GM19452 (cell line): ENCODE measurements around the gene PNMA8A.
"Not testable (repeated sequence)": the region's sequence is repeated elsewhere in the genome, so short reads cannot be mapped to it uniquely, and the experiment has no call there.

ENCODE experiments used
- ATAC-seq: cut with Tn5 transposase; IDR thresholded peaks from one replicate; pipeline ENCODE4 v1.9.1; 2021; ENCODE audit not compliant: unreplicated experiment

The PNMA8A gene

DNA sequence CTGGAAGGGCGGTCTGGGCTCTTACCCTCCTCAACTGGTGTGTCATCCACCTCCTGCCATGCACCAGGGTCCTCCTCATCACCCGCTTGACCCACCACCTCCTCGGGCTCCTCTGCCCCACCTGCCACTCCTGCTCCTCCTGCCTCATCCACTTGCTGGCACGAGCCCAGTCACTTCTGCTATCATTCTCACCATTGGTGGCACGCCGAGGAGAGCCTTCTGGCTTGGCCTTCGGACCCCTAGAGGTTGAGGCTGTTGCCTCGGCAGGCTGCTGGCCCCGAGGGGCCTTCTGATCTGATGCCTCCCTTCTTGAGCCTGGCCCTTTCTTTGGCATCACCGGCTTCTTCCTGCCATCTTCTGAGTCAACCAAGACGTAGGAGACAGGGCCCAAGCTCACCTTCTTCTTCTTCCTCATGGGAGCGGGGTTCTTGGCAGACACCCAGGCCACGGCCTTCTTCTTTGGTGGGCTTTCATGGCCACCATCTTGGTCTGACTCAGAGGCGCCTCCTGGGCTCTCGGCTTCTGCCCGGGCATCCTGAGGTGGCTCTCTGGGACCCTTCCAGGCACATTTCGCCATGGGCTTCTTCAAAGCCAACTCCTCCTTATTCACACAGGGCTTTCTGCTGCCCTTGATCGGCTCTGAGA is 1.7 kb downstream of the PNMA8A start:
- no peak for ATAC-seq

DNA sequence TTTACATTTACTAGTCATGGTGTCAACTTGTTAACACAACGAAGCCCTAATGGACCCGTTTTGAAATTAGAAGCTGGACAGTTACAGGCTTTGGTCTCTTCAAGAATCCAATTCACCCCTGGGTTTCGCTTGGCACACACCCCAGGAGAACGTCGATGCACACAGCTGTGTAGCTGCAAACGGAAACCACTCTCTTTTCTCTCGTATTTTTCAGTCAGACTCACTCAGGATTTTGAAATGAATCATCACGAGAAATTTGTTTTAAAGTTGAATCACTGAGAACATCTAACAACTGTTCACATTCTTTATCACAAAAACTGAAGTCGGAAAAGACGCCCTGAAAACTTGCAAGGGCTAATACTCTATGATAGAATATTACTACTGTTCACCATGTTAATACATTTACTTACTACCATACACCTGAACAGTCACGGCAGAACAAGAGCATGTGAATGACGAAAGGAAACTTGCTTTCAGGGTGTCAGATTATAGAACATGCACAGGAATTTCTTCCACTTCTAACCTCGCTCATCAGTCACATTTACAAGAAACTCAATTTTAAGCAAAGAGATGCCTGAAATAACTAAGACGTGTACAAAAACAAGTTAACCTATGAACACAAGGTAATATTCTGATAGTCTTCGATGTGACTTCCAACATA is 4.7 kb downstream of the PNMA8A start:
- ATAC-seq: no peak

DNA sequence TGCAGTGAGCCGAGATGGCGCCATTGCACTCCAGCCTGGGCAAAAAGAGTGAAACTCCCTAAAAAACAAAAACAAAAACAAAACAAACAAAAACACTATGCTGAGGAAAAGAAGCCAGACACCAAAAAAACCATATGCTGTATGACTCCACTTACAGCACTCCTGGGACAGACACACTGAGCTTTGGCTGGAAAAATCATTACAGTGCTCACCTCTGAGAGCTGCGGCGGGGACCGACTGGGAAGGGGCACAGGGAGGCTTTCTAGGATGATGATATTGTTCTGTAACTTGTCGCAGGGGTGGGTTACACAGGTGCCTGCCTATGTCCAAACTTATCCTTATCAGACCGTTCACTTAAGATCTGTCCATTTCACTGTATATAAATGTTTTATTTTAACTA is 7.8 kb downstream of the PNMA8A start:
- no peak for ATAC-seq

DNA sequence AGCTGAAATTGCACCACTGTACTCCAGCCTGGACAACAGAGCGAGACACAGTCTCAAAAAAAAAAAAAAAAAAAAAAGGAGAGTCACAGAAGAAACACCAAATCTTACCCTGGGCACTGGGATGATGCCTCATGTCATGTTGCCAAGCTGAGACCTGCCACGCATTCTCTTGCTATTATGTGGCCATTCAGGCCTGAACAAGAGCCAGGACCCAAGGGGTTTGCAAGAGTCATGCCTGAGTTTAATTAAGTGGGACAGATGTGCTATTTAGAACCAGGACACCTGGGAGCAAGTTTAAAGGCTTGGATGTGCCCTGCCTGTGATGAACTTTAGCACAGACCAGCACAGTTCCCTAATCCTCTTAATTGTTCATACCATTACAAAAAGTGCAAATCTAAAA is 9.8 kb downstream of the PNMA8A start:
- ATAC-seq: no peak

DNA sequence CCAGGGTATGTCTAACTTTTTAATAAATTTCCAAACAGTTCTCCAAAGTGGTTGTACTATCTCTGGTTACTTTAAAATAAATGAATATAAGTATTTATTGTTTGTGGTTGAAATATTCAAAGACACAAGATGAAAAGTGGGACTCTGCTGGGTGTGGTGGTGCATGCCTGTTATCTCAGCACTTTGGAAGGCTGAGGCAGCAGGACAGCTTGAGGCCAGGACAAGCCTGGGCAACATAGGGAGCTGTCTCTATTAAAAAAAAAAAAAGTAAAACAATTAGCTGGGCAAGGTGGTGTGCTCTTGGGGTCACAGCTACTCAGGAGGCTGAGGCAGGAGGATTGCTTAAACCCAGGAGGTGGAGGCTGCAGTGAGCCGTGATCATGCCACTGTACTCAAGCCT is 10.4 kb downstream of the PNMA8A start:
- no peak for ATAC-seq

DNA sequence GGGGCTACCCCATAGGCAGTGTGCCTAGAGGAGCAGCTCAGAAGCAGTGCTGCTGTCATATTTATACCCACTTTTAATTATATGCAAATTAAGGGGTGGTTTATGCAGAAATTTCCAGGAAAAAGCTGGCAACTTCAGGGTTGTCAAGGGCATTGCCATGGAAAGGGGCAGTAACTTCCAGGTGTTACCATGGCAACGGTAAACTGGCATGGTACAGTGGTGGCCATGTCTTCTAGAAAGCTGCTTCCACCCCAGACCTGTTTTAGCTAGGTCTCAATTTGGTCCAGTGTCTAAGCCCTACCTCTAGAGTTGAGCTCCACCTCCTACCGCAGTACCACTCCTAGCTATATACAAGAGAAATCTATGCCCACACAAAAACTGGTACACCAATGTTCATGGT is 11.3 kb downstream of the PNMA8A start:
- ATAC-seq: no peak

DNA sequence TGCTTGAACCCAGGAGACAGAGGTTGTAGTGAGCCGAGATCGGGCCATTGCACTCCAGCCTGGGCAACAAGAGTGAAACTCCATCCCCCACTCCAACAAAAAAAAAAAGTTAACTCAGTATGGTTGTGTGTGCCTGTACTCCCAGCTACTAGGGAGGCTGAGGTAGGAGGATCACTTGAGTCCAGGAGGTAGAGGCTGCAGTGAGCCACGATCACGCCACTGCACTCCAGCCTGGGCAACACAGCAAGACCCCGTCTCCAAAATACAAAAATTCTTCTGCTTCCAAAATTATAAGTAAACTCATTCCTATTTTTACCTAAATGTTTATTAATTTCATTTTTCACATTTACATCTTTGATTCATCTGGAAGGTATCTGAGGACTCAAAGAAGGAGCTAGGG is 14.4 kb downstream of the PNMA8A start:
- no peak for ATAC-seq

DNA sequence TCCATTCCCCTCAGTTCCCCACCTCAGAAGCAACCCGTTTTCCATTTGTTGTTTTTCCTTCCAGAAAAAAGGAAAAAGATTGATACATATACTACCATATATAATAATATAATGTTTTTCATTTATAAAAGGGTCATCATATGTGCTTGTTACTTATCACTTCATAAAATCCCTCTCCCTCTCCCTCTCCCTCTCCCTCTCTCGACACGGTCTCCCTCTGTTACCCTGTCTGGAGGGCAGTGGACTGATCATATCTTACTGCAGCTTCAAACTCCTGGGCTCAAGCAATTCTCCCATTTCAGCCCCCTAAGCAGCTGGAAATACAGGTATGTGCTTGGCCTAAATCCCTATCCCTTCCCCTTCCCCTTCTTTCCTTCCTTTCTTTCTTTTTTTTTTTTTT is 17.1 kb downstream of the PNMA8A start:
- no peak for ATAC-seq

DNA sequence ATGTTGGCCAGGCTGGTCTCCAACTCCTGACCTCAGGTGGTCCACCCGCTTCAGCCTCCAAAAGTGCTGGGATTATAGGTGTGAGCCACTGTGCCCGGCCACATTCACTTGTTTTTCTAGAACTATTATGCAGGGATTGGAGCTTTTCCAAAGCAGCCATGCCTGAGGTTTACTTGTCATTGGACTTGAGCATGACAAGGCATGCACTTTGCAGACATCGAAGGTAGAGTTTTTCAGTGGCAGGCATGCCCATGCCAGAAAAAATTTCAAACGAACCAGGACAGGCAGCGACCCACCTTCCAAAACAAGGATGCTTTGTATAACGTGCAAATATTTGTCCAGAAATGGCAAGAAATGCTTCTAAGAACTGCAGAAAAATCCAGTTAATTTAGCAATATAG is 17.7 kb downstream of the PNMA8A start:
- ATAC-seq: no peak

DNA sequence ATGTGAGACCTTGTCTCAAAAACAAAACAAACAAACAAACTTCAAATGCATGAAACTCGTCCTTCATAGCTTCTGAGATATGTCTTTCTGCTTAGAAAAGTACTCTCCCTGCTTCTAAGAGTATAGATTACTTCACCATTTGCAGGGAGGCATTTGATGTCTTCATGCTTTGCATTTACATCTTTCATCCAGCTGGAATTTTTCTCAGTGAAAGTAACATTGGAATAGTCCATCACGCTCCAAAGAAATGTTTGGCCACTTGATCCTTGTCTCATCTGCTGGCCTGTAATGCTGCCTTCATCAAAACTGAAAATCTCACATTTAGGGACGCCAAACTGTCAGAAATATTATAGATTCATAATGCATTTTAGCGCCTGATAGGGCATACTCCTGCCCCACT is 19.2 kb downstream of the PNMA8A start:
- no peak for ATAC-seq

DNA sequence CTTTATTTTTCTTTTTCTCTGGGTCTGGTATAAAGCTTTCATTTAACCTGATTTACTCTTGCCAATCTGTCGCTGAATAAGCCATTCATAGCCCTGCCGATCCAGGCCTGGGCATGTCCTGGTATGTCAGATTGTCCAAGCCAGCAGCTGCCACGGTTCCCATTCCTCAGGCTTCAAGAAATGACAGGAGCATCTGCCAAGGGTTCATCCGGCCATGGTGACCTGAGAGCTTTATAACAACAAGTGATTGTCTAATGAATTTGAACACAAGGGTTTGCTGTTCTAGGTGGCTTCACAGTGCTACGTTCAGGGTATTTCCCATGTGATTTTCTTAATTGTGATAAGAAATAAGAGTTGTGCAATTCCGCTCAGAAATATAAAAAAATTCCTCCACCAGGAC is 20.0 kb downstream of the PNMA8A start:
- no peak for ATAC-seq

DNA sequence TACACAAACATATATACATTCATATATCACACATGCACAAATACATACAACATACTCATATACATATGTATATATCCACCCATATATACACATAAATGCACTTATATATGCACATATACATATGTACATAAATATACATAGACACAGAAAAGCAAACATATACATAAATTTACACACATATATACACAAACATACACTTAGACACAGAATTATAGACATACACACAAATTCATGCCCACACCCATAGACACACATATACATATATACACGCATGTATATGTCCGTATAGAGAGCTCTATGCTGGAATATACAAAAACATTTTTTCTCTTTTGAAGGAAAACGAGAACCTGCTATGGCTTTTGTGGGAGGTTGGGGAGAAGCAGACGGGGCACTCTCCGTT is 20.6 kb downstream of the PNMA8A start:
- ATAC-seq: no peak

DNA sequence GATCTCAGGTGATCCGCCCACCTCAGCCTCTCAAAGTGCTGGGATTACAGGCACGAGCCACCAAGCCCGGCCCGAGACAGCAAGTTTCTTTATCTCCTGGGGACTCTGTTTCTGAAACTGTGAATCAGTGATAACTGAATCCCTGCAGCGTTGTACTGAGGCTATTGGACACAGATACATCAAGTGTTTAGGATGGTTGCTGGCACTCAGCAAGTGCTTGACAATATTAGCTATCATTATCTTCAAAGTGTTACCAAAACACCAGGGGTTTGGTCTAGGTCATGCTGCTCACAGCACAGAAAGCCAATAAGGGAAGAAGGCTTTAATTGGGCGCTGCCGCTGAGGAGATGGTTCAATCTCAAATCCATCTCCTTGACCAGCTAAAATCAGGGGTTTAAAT is 22.1 kb downstream of the PNMA8A start:
- no peak for ATAC-seq

DNA sequence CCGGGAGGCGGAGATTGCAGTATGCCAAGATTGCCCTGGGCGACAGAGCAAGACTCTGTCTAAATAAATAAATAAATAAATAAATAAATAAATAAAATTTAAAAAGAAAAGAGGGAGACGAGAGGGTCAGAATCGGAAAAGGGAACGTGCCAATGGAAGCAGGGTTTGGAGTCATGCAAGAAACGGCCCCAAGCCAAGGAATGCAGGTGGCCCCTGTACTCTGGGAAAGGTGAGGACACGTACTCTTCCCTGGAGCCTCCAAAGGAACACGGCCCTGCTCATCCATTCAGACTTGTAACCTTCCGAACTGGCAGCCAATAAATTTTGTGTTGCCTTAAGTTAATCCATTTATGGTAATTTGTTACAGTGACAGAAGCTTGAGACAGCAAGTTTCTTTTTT is 22.8 kb downstream of the PNMA8A start:
- ATAC-seq: no peak

DNA sequence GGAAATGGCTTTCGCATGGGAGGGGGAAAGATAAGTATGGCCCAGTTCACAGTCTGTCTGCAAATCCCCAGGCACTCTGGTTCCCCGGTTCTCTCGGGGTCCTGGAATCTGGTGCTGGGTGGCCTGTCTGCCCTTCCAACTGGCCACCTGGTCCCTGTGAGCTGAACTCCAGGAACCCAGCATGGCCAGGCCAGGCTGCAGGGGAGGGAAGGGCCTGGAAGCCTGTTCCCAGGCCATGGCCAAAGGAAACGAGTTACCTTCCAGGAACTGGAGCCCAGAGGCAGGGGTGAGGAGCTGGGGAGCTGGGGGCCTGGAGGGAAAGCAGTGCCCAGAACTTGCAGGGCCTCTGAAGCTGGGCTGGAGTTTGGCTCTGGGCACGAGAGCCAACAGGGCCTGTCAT is 23.5 kb downstream of the PNMA8A start:
- ATAC-seq: no peak

DNA sequence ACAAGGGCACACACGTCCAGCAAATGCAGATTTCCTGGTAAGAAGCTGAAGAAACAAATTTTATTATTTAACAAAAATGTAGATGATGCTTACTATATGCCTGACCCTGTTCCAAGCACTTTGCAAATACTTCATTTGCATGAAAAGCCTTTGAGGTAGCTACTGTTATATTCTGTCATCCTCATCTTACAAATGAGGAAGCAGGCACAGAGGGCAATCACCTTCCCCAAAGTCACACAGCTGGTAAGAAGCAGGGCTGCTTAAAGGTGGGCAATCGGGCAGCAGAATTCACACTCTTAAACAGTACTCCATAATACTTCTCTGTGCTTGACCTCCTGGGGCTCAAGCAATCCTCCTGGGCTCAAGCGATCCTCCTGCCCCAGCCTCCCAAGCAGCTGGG is 24.4 kb downstream of the PNMA8A start:
- no peak for ATAC-seq

DNA sequence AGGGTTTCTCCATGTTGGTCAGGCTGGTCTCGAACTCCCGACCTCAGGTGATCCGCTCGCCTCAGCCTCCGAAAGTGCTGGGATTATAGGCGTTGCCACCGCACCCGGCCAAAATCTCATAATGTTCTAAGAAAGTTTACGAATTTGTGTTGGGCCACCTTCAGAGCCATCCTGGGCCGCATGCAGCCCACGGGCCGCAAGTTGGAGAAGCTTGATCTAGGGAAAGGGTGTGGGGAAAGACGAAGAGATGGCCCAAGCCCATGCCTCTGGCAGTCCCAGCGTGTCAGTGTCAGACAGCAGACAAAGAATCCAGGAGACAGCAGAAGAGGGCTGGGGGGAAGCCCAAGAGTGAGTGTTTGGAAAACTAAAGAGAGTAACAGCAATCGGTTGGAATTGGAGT is 25.3 kb downstream of the PNMA8A start:
- no peak for ATAC-seq

DNA sequence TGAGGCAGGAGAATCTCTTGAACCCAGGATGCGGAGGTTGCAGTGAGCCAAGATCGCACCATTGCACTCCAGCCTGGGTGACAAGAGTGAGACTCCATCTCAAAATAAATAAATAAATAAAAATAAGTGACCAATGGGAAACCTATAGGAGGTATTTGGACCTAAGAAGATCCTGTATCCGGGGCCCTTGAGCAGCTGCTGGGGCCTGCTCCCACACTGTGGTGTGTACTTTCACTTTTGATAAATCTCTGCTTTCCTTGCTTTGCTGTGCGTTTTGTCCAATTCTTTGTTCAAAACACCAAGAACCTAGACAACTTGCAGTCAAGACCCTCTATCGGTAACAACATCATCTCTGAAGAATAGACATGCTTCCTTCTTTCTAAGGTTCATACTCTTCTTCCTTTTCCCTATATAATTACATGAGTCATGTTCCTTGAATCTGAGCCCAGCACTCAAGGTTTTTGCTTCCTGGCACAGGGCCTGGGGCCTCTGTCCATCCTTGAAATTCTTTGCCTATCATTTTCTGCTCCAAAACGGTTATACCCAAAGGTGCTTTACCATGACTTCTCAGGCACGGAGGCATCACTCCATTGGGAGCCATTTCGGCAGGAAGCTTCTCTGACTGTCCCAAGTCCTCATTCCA is 28.4 kb downstream of the PNMA8A start:
- ATAC-seq: no peak

DNA sequence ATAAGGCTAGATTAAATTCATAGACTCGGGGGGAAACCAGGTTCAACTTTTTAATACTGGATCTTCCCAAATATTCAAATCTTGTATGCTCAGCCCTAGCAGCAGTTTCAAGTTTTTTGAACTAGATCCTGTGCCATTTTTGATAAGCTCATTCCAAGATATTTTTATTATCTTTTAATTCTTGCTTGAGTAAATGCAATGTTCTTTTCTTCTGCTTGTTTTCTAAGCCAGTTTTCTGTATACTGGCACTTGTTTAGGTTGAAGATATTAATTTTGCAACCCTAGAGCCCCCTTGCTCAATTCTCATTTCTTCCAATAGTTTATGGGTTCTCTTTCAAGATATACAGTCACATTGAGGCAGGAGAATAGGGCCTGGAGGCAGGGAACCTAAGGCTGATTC is 29.5 kb downstream of the PNMA8A start:
- ATAC-seq: no peak

DNA sequence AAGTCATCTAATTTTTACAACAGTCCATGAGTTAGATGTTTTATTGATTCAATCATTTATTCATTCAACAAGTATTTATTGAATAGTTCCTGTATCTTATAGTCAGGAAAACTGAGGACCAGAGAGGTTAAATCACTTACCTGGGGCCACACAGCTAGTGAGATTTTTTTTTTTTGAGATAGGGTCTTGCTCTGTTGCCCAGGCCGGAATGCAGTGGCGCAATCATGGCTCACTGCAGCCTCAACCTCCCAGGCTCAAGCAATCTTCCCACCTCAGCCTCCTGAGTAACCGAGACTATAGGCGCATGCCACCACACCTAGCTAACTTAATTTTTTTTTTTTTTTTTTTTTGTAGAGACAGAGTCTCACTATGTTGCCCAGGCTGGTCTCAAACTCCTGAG is 35.7 kb downstream of the PNMA8A start:
- not testable (repeated sequence) for ATAC-seq

DNA sequence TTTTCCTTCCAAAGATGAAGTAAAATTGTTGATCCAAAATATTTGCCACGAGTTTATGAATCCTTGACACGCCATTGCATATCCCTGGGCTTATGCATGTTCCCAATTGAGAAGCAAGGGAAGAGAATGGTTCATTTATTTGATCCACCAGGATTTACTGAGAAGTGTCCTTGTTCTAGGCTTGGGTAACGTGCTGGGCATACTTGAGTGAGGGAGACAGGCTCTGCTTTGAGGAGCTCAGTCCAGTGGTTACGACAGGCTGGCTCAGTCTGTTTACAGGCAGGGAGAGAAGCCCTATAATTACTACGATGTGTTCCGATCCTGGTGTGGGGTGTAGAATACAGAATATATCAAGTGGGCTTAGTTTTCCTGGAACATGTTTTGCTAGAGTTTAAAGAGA is 36.4 kb downstream of the PNMA8A start:
- no peak for ATAC-seq

DNA sequence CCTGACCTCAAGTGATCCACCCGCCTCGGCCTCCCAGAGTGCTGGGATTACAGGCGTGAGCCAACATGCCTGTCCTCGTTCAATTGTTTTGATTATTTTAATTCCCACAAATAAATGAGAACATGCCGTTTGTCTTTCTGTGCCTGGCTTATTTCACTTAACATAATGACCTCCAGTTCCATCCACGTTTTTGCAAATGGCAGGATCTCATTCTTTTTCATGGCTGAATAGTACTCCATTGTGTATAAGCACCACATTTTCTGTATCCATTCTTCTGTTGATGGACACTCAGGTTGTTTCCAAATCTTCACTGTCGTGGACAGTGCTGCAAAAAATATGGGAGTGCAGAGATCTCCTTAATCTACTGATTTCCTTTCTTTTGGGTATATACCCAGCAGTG is 37.9 kb downstream of the PNMA8A start:
- ATAC-seq: not testable (repeated sequence)

DNA sequence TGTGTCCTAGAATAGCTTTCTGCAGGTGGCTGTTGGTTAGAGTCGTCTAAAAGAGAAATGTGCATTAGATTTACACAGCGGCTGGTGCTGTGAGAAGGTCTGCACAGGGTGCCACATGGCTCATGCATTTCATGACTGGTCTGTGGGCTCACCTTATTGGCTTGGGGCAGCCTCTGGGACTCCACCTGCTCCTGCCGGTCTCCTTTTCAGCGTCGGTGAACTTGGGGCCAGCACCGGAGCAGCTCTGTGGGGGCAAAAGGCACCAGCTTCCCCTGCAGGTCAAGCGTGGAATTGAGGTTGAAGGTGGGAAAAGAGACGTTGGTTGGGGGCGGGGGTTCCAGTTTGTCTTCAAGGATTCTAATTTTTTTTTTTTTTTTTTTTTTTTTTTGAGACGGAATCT is 39.5 kb downstream of the PNMA8A start:
- no peak for ATAC-seq
